ENCODE measurements around the gene TCN2.
A peak's percentile ranks its signal among the peaks of the same experiment; 100 is the strongest.
"Not testable (repeated sequence)": the region's sequence is repeated elsewhere in the genome, so short reads cannot be mapped to it uniquely, and the experiment has no call there.

Gene TCN2

DNA sequence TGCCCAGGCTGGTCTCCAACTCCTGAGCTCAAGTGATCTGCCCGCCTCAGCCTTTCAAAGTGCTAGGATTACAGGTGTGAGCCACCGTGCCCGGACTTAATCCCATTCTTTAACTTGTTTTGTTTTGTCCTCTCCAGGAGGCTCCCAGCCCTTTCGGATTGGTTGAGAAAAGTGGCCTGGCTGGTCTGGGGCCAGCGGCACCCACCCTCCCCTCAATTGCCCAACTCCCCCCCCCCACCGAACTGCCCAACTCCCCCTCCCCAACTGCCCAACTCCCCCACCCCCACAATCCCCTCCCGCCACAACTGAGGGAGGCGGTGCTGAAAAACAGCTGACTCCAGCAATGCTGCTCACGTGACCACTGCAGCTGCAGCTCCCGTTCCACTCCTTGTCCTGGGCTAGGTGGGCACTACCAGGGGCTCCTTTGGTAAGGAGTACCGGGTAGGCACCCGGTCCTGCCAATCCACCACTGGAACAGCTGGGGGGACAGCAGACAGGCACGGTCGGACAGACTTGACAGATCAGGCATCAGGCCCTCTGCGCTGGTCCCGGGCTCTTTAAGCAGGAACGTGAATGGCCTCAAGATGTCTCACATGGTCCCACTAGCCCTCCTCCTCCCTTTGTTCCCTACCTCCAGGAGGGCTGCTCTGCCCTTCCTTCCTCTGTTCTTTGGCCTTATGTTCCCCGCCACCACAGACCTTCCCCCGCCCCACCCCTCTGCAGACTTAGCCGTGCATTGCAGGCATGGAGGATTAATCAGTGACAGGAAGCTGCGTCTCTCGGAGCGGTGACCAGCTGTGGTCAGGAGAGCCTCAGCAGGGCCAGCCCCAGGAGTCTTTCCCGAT lies at the start of gene TCN2:
Gene TCN2, plus strand, starts transcription at position 720 of the 845 bp plus-strand sequence. CDS start 158 bp downstream, outside the sequence.
- Histone ChIP-seq H3K36me3 (ENCODE audit: insufficient read depth, low read length) (peaks cover 16% of the 10 kb centered on the region), H3K27ac (ENCODE audit: low read depth, low read length) (peak within 1 kb of the TSS; percentile 82), H3K27me3 (ENCODE audit: control insufficient read depth in 1 of 2, insufficient read depth in 2 of 2, low read length in 2 of 2) (no peaks in the 10 kb centered on the region), H3K9ac (ENCODE audit: low read length) (peak within 1 kb of the TSS; percentile 43), H3K4me1 (ENCODE audit: insufficient read depth, low read length) (peaks cover 43% of the 10 kb centered on the region), H3K4me3 (ENCODE audit: low read depth in 1 of 2, low read length in 2 of 2) (peak within 1 kb of the TSS; percentile 56 to 94), H3K9me3 (ENCODE audit: low read length) (no peaks in the 10 kb centered on the region)

DNA sequence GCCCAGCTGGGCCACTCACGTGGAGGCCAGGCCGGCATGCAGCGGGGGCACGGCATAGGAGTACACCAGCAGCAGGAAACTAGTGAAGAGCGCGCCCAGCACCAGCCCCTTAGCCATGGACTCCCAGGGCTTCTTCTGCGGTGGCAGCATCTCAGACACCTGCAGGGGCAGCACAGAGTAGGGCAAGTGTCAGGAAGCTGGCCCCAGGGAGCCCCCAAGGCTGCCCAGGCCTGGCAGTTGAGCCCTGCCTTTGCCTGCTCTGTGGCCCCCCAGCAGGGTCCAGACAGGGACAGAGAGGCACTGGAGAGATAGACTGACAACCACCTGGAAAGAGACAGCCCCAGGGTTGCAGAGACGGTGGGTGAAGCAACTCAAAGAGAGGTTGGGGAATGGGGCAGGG lies 49.7 kb upstream of the TCN2 start:
- Histone ChIP-seq H3K9me3 (ENCODE audit: low read length) (no peaks in the 10 kb centered on the region), H3K27ac (ENCODE audit: low read depth, low read length) (no peak overlapping the region), H3K9ac (ENCODE audit: low read length) (no peak overlapping the region), H3K27me3 (ENCODE audit: control insufficient read depth in 1 of 2, insufficient read depth in 2 of 2, low read length in 2 of 2) (peaks cover 0 to 5% of the 10 kb centered on the region in 2 donors), H3K36me3 (ENCODE audit: insufficient read depth, low read length) (no peaks in the 10 kb centered on the region), H3K4me3 (ENCODE audit: low read depth in 1 of 2, low read length in 2 of 2) (no peak overlapping the region), H3K4me1 (ENCODE audit: insufficient read depth, low read length) (no peaks in the 10 kb centered on the region)

DNA sequence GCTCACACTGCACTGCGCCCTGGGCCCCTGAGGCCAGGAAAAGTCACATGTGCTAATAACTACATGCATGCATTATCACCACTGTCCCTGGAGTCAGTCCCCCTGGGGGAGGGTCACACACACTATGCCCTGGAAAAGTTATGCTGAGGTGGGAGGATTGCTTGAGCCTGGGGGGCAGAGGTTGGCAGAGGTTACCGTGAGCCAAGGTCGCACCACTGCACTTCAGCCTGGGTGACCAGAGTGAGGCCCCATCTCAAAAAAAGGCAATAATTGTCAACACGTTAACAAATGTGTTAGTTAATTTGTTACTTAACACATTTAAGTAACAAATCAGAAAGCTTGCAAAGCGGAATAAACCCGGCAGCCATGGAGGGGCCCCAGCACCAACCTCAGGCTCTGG lies 47.1 kb upstream of the TCN2 start:
- Histone ChIP-seq H3K36me3 (ENCODE audit: insufficient read depth, low read length) (no peaks in the 10 kb centered on the region), H3K9ac (ENCODE audit: low read length) (no peak overlapping the region), H3K4me3 (ENCODE audit: low read depth in 1 of 2, low read length in 2 of 2) (no peak overlapping the region), H3K9me3 (ENCODE audit: low read length) (no peaks in the 10 kb centered on the region), H3K4me1 (ENCODE audit: insufficient read depth, low read length) (no peaks in the 10 kb centered on the region), H3K27me3 (ENCODE audit: control insufficient read depth in 1 of 2, insufficient read depth in 2 of 2, low read length in 2 of 2) (peaks cover 0 to 8% of the 10 kb centered on the region in 2 donors), H3K27ac (ENCODE audit: low read depth, low read length) (no peak overlapping the region)

DNA sequence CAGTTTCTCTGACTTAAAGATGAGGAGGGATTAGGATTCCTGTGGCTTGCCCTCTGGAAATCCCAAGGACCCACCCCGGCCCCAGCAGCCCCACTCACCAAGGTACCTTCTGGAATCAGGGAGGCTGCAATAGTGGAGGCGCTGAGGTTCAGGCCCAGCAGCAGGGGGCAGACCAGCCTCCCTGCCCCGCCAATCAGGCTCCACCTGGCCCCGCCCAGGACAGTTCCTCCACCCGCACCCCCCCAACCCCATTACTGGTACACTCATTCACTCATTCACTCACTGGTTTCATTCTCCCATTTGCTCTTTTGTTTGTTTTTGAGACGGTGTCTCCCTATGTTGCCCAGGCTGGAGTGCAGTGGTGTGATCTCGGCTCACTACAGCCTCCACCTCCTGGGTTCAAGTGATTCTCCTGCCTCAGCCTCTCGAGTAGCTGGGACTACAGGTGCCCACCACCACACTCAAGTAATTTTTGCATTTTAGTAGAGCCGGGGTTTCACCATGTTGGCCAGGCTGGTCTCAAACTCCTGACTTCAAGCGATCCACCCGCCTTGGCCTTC lies 46.3 kb upstream of the TCN2 start:
- H3K9ac ChIP-seq (ENCODE audit: low read length); H3K4me1 ChIP-seq (ENCODE audit: insufficient read depth, low read length); H3K4me3 ChIP-seq (ENCODE audit: low read depth in 1 of 2, low read length in 2 of 2); H3K27me3 ChIP-seq (ENCODE audit: control insufficient read depth in 1 of 2, insufficient read depth in 2 of 2, low read length in 2 of 2); H3K27ac ChIP-seq (ENCODE audit: low read depth, low read length); H3K36me3 ChIP-seq (ENCODE audit: insufficient read depth, low read length); H3K9me3 ChIP-seq (ENCODE audit: low read length): not testable (repeated sequence)

DNA sequence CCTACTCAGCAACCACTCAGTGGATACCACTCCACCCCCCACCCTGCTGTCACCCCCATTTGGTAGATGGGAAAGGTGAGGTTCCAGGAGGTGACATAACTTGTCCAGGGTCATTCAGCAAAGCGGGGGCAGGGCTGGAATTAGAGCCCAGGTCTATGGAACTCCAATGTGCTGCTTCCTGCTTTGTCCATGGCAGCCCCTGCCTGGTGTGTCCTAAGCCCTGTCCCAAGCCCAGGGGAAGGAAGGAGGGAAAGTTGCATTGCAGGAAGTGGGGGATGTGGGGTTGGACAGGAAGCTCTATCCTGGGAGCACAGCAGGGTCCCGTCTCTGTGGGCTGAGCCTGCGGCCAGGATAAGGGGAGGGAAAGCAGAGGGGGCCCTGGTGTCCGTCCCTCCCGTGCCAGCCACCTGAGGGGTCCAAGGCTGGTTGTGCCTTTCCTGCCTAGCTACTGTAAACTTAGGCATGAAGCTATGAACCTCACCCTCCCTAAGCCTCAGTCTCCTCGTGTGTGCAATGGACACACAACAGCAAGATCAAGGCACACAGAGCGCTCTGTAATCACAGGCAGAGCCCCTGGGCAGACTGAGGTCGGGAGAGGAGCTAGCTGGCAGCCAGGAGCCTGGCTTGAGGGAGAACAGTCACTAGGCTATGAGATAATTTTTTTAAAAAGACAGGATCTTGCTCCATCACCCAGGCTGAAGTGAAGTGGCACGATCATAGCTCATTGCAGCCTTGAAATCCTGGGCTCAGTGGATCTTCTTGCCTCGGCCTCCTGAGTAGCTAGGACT lies 45.4 kb upstream of the TCN2 start:
- Histone ChIP-seq H3K4me1 (ENCODE audit: insufficient read depth, low read length) (no peaks in the 10 kb centered on the region), H3K27ac (ENCODE audit: low read depth, low read length) (no peak overlapping the region), H3K36me3 (ENCODE audit: insufficient read depth, low read length) (no peaks in the 10 kb centered on the region), H3K9me3 (ENCODE audit: low read length) (no peaks in the 10 kb centered on the region), H3K4me3 (ENCODE audit: low read depth in 1 of 2, low read length in 2 of 2) (no peak overlapping the region), H3K9ac (ENCODE audit: low read length) (no peak overlapping the region), H3K27me3 (ENCODE audit: control insufficient read depth in 1 of 2, insufficient read depth in 2 of 2, low read length in 2 of 2) (peaks cover 0 to 8% of the 10 kb centered on the region in 2 donors)

DNA sequence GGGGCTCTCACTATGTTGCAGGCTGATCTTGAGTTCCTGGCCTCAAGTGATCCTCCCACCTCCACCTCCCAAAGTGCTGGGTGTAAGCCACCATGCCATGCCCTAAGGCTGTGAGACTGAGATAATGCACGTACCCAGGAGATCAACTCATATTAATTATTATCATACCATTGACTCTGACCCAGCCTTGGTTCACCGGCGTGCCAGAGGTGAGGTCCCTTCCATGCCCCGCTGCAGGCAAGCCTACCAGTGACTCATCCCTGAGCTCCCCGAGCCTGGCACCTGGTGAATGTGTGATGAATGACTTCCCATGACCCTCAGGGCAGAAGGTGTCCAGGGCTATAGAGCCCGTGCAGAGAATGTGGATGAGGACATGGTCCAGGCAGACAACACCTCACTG lies 44.6 kb upstream of the TCN2 start:
- Histone ChIP-seq H3K27me3 (ENCODE audit: control insufficient read depth in 1 of 2, insufficient read depth in 2 of 2, low read length in 2 of 2) (peaks cover 0 to 8% of the 10 kb centered on the region in 2 donors), H3K9ac (ENCODE audit: low read length) (no peak overlapping the region), H3K4me1 (ENCODE audit: insufficient read depth, low read length) (no peaks in the 10 kb centered on the region), H3K9me3 (ENCODE audit: low read length) (no peaks in the 10 kb centered on the region), H3K27ac (ENCODE audit: low read depth, low read length) (no peak overlapping the region), H3K4me3 (ENCODE audit: low read depth in 1 of 2, low read length in 2 of 2) (no peak overlapping the region), H3K36me3 (ENCODE audit: insufficient read depth, low read length) (no peaks in the 10 kb centered on the region)

DNA sequence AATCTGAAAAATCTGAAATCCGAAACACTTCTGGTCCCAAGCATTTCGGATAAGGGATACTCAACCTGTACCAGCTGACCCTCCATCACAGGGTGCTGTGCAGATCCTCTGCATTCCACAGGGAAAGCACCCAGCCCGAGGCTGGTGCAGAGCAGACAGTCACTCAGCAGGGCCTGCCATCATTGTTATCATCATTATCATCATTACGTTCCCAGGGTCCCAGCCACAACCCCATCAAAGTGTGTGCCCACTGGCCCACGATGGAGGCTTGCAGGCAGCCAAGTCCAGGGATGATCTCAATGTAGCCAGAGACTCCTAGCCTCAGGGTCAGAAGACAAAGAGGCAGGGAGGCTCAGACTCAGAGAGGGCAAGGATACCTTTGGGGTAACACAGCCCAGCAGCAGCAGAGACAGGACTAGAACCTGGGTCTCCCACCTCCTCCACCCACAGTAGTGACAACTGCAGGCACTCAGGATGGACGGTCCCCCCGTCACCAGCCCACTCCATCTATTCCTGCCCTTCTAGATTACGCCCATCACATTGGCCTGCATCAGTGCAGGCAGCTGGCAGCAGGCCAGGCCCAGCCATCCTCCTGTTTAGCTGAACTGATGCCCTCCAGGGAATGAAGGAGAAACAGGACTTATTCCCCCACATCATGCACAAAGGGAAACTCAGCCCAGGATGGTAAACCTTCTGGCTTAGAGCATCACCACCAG lies 42.8 kb upstream of the TCN2 start:
- H3K27ac ChIP-seq (ENCODE audit: low read depth, low read length) = no peak overlapping the region
- H3K4me3 ChIP-seq (ENCODE audit: low read depth in 1 of 2, low read length in 2 of 2) = no peak overlapping the region
- no peak overlapping the region for H3K9ac ChIP-seq (ENCODE audit: low read length)
- H3K27me3 ChIP-seq (ENCODE audit: control insufficient read depth in 1 of 2, insufficient read depth in 2 of 2, low read length in 2 of 2) = peaks cover 0 to 8% of the 10 kb centered on the region in 2 donors
- H3K4me1 ChIP-seq (ENCODE audit: insufficient read depth, low read length) = no peaks in the 10 kb centered on the region
- H3K36me3 ChIP-seq (ENCODE audit: insufficient read depth, low read length) = no peaks in the 10 kb centered on the region
- no peaks in the 10 kb centered on the region for H3K9me3 ChIP-seq (ENCODE audit: low read length)

DNA sequence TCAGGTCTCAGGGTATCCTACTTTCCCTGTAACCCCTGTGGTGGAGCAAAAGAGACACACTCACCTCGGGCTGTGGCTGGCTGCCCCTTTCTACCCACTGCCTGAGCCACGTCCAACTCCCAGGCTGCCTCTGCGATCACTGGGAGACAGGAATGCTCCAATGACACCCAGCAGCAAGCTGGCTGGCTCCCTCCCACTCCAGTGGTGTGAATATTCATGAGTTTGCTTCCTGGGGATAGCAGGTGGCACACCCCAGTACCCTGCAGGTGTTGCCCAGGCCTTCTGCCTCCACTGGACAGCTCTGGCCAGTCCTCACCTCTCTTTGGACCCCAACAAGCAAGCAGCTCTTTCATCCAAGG lies 42.2 kb upstream of the TCN2 start:
- Histone ChIP-seq H3K4me3 (ENCODE audit: low read depth in 1 of 2, low read length in 2 of 2) (no peak overlapping the region), H3K9ac (ENCODE audit: low read length) (no peak overlapping the region), H3K9me3 (ENCODE audit: low read length) (no peaks in the 10 kb centered on the region), H3K36me3 (ENCODE audit: insufficient read depth, low read length) (no peaks in the 10 kb centered on the region), H3K27me3 (ENCODE audit: control insufficient read depth in 1 of 2, insufficient read depth in 2 of 2, low read length in 2 of 2) (peaks cover 0 to 8% of the 10 kb centered on the region in 2 donors), H3K27ac (ENCODE audit: low read depth, low read length) (no peak overlapping the region), H3K4me1 (ENCODE audit: insufficient read depth, low read length) (no peaks in the 10 kb centered on the region)

DNA sequence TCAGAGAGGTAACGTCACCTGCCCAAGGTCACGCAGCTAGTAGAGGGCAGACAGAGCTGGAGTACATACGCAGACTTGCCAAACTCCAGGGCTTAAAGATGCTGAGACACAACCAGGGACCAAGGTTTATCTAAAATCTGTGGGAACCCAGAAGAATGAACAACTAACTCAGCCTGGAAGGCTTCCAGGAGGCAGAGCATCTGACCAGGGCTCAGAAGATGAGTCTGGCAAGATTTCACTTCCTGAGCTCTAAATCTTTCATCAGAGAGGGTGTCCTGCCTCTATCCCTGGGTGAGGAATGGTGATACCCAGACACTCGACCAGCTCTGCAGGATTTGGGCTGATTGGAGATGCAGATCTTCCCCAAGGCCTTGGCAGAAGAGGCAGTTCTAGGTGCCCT lies 41.6 kb upstream of the TCN2 start:
- no peak overlapping the region for H3K4me3 ChIP-seq (ENCODE audit: low read depth in 1 of 2, low read length in 2 of 2)
- peaks cover 0 to 8% of the 10 kb centered on the region in 2 donors for H3K27me3 ChIP-seq (ENCODE audit: control insufficient read depth in 1 of 2, insufficient read depth in 2 of 2, low read length in 2 of 2)
- H3K4me1 ChIP-seq (ENCODE audit: insufficient read depth, low read length) = no peaks in the 10 kb centered on the region
- H3K27ac ChIP-seq (ENCODE audit: low read depth, low read length) = no peak overlapping the region
- H3K36me3 ChIP-seq (ENCODE audit: insufficient read depth, low read length) = no peaks in the 10 kb centered on the region
- no peak overlapping the region for H3K9ac ChIP-seq (ENCODE audit: low read length)
- no peaks in the 10 kb centered on the region for H3K9me3 ChIP-seq (ENCODE audit: low read length)

DNA sequence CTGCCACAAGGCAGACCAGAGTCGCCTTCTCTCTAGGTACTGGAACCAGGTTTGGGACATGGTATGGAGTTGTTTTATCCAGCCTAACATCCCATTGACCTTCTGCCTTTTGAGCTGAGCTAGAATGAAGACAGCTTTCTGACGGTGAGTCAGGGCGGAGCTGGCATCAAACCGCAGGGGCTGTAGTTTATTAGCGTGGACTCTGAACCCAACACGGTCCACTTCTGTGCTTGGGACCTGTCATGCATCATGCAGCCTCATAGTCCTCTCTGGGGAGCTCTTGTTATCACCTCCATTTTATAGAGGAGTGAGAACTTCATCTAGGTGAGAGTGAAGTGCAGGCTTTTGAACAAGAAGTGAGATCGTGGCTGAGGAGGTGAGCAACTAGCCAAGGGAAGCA lies 40.8 kb upstream of the TCN2 start:
- H3K36me3 ChIP-seq (ENCODE audit: insufficient read depth, low read length) = no peaks in the 10 kb centered on the region
- no peak overlapping the region for H3K9ac ChIP-seq (ENCODE audit: low read length)
- no peaks in the 10 kb centered on the region for H3K9me3 ChIP-seq (ENCODE audit: low read length)
- H3K27ac ChIP-seq (ENCODE audit: low read depth, low read length) = no peak overlapping the region
- H3K4me3 ChIP-seq (ENCODE audit: low read depth in 1 of 2, low read length in 2 of 2) = no peak overlapping the region
- H3K4me1 ChIP-seq (ENCODE audit: insufficient read depth, low read length) = no peaks in the 10 kb centered on the region
- peaks cover 0 to 8% of the 10 kb centered on the region in 2 donors for H3K27me3 ChIP-seq (ENCODE audit: control insufficient read depth in 1 of 2, insufficient read depth in 2 of 2, low read length in 2 of 2)

DNA sequence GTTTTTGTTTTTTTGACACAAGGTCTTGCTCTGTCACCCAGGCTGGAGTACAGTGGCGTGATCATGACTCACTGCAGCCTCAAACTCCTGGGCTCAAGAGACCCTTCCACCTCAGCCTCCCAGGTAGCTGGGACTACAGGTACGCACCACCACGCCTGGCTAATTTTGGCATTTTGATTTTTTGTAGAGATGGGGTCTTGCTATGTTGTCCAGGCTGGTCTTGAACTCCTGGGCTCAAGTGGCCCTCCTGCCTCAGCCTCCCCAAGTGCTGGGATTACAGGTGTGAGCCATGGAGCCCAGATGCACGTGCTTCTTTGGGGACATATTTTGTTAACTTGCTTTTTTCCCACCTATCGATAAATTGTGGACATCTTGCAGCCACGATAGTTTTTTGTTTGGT lies 39.7 kb upstream of the TCN2 start:
- not testable (repeated sequence) for H3K4me3 ChIP-seq (ENCODE audit: low read depth in 1 of 2, low read length in 2 of 2); H3K27ac ChIP-seq (ENCODE audit: low read depth, low read length); H3K9me3 ChIP-seq (ENCODE audit: low read length); H3K4me1 ChIP-seq (ENCODE audit: insufficient read depth, low read length); H3K27me3 ChIP-seq (ENCODE audit: control insufficient read depth in 1 of 2, insufficient read depth in 2 of 2, low read length in 2 of 2); H3K9ac ChIP-seq (ENCODE audit: low read length); H3K36me3 ChIP-seq (ENCODE audit: insufficient read depth, low read length)
